HG03442 (cell line): ENCODE results near the gene CYFIP1.
A peak's percentile ranks its signal among the peaks of the same experiment; 100 is the strongest.

Experiments used
- ATAC-seq: cut with Tn5 transposase; IDR thresholded peaks from one replicate; pipeline ENCODE4 v1.9.1; 2021; ENCODE audit warnings: mild to moderate bottlenecking, moderate library complexity; ENCODE audit not compliant: unreplicated experiment

Gene CYFIP1

DNA sequence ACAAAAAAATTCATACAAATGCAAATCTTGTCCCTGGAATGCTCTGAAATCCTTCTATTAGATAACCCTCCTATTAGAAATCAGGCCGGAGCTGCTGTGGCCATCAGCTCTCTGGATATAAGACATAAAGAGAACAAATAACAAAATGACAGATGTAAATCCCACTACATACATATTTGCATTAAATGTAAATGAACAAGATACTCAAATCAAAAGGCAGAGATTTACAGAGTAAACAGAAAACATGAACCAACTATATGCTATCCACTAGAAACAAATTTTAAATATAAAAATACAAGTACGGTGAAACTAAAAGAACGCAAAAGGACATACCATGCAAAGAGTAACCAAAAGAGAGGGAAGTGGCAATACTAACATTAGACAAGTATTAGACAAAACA lies 10.7 kb downstream of the CYFIP1 start:
- ATAC-seq, result no peak

DNA sequence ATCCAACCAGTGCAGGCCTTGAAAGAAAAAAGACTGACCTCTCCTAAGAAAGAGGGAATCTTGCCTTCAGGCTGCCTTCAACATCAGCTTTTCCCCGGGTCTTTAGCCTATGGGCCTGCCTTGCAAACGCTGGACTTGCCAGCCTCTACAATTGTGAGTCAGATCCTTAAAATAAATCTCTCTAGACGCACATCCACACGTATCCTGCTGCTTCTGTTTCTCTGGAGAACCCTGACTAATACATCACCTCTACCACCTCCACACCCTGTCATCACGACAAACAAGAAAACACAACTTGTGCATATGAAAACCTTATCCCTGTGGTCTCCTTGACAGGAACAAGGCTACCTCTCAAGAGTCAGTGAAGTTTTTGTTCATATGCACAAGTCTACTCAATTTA lies 11.8 kb downstream of the CYFIP1 start:
- ATAC-seq, result peak; percentile 41

GRCh38 chr15:22967084-22967770 lies 12.9 kb downstream of the CYFIP1 start:
- ATAC-seq, result no peak

DNA sequence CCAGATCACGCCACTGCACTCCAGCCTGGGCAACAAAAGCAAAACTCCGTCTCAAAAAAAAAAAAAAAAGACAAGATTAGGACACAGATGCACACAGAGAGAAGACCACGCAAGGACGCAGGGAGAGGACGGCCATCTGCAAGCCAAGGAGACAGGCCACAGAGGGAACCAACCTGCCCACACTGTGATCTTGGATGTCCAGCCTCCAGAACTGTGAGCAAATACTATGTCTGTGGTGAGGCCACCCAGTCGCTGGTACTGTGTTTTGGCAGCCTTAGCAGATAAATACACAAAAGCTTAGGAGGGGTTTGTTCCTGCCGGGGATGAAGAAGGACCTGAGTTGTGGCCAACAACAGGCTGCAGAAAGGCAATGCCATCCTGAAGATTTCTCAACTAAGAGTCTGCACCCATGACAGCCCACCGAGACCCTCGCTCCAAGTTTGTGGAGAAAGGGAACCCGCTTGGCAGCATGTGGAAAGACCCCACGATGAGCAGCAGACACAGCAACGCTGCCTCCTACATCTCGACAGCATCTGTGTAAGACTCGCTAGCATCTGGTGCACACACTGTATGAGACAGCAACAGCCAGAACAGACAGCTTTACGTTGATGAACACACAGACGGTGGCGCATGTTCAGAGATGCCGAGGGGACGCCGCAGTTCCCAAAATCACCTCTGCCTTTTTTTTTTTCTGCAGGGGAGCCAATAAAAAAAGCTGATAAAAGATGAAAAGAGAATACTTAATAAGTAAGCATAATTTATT lies 13.7 kb downstream of the CYFIP1 start:
- ATAC-seq, result no peak

DNA sequence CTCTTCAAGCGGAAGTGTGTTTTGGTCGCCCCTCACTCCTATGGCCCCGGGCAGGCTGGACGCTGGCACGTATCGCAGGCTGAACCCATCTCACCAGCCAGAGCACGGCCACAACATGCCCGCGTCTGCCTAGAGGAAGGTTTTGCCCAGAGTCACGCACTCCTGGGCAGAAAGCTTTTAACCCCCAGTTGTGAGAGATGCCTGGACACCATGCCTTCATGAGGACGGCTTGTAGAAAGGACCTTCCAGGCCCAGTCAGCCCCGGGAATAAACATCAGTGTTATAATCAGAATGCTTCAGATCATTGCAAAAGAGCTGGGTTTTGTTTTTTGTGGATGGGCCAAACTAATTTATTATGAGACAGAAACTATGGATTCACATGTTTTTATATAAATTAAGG lies 16.5 kb downstream of the CYFIP1 start:
- no peak for ATAC-seq

- no peak for ATAC-seq
Observed at GRCh38 chr15:22962611-22963010, 17.6 kb downstream of the CYFIP1 start.

DNA sequence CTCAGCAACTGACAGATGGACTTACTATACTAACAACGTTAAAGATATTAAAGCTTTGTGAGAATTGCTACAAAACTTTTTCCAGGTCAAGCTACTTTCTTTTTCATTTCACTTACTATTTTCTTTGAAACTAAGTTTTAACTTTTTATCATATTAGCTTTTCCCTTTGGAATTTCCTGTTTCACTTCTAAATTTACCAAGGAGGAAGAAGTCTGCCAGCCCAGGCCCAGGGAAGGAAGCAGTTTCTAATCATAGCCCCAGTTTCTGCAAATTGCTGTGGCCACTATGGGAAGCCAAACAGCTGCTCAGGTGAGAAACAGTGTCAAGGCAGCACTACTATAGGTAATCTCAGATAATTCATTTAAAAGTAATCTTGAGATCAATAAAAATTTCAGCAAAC lies 18.4 kb downstream of the CYFIP1 start:
- no peak for ATAC-seq

DNA sequence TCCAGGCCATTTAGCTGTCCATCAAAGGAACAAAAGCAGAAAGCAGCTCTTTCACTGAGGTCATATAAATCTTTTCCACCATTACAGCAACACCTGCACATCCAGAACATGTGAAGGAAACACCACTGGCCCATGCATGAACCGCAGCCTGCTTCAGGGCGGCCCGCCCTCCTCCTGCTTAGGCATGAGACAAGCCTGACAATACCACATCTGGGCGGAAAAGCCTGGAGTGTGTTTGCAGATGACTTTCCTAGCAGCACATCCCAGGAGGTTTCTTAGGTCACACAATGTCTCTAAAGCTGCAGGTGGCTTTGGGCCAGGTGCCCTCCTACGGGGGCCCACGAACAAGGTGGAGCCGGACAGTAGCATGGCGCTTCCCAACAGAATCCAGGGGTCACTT lies 19.6 kb downstream of the CYFIP1 start:
- no peak for ATAC-seq

- ATAC-seq, result no peak
Observed at GRCh38 chr15:22960126-22960525, 20.0 kb downstream of the CYFIP1 start.

- ATAC-seq, result no peak
Observed at GRCh38 chr15:22959321-22960101, 20.7 kb downstream of the CYFIP1 start.

- no peak for ATAC-seq
Observed at GRCh38 chr15:22958487-22959280, 21.5 kb downstream of the CYFIP1 start.

DNA sequence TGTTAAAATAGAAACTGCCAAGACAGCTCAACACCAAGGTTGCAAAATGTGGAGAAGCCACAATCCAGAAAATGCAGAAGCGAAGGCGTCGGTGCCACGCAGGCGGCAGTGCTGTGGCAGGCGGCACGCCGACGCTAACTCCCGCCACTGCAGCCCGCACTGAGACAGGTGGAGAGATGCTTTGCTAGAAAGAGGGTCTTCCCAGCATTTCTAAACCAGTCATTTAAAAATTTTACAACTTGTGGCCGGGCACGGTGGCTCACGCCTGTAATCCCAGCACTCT lies 23.2 kb downstream of the CYFIP1 start:
- no peak for ATAC-seq

DNA sequence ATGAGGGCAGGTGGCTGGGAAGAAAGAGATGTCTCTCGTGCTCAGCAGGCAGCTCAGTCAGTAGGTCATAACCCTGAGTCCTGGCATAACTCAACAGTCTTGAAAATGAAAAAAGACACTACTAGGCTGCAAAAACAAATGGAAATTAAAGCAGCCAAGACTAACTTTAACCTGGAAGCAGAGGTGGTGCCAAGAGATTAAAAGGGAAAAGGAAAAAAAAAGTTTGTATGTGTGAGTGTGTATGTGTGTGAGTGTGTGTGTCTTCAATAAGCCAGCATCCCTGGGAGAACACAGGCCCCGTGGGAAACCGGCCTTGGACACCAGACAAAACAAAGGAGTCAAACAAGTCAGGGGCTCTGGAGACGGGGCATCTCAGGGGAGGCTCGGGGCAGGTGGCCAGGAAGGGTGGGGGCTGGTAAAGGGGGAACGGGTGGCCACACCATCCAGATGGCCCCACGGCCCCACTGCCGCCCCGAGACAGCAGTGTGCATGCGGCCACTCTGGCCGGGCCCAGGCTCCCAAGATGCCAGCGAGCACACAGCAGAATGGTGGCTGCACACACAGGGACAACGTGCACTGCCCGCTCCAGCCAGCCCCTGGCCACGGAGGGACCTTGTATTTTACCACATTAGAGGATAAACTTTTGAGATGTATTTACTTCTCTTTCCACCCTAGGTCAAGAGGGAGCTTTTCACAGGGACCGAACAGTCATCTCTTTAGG lies 23.8 kb downstream of the CYFIP1 start:
- no peak for ATAC-seq

DNA sequence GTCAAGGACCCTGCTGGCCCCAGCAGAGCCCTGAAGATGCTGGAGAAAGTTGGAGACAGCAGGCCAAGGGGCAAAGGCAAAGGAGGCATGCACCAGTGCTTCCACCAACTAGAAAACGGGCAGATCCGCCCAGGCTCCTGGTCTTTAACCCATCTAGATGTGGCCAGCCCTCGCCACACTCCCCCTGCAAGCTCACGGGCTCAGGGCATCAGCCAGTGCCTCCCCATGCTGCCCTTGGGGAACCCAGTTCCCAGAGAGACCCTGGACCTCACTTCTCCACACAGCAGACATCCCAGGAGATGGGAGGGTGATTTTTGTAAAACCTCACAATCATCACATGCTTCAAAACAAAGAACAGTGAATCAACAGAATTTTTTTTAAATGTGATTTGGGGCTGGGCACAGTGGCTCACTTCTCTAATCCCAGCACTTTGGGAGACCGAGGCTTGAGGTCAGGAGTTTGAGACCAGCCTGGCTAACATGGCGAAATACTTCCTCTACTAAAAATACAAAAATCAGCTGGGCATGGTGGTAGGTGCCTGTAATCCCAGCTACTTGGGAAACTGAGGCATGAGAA lies 24.5 kb downstream of the CYFIP1 start:
- no peak for ATAC-seq

- no peak for ATAC-seq
Observed at GRCh38 chr15:22954798-22955543, 25.2 kb downstream of the CYFIP1 start.

- no peak for ATAC-seq
Observed at GRCh38 chr15:22954326-22954725, 25.8 kb downstream of the CYFIP1 start.

GRCh38 chr15:22952796-22953579 lies 27.2 kb downstream of the CYFIP1 start:
- no peak for ATAC-seq

- ATAC-seq, result no peak
Observed at GRCh38 chr15:22951381-22952280, 28.5 kb downstream of the CYFIP1 start.
